HepG2 (cell line): ENCODE results near the gene SKIC2. TPM values are rescaled to one million over a fixed set of nuclear protein-coding genes. Genes with fewer than 3 reads are reported as not detected.

ENCODE experiments used
- ARHGAP35 ChIP-seq: sonication (generic); formaldehyde crosslinking; IDR thresholded peaks from 2 replicates; pipeline ENCODE4 v1.9.0; 2022; ENCODE audit warnings: mild to moderate bottlenecking, inconsistent platforms, moderate library complexity, missing genetic modification reagents, borderline replicate concordance
- ATF7-NPFF ChIP-seq: sonication (generic); formaldehyde crosslinking; IDR thresholded peaks from 2 replicates; pipeline ENCODE4 v1.8.1; 2023; ENCODE audit warnings: mild to moderate bottlenecking, low read depth, missing genetic modification reagents, moderate library complexity
- BORCS8-MEF2B ChIP-seq: sonication (generic); formaldehyde crosslinking; IDR thresholded peaks from 2 replicates; pipeline ENCODE4 v1.8.0; 2022; ENCODE audit warnings: mild to moderate bottlenecking, missing genetic modification reagents
- CENPX ChIP-seq: sonication (generic); formaldehyde crosslinking; IDR thresholded peaks from 2 replicates; pipeline ENCODE4 v1.9.0; 2021; ENCODE audit warnings: mild to moderate bottlenecking, missing genetic modification reagents, moderate library complexity
- DNMT3B ChIP-seq: conservative IDR thresholded peaks from 2 replicates; pipeline ENCODE4 v1.6.1; 2016; ENCODE audit warnings: missing biosample characterization, control low read depth
- FOSL1 ChIP-seq: sonication (generic); formaldehyde crosslinking; IDR thresholded peaks from 2 replicates; pipeline ENCODE4 v1.9.0; 2021; ENCODE audit warnings: missing genetic modification reagents, borderline replicate concordance
- FOXO1 ChIP-seq: sonication (generic); formaldehyde crosslinking; IDR thresholded peaks from 2 replicates; pipeline ENCODE4 v1.4.0; 2020; ENCODE audit warnings: missing genetic modification reagents
- MIER3 ChIP-seq: IDR thresholded peaks from 2 replicates; pipeline ENCODE4 v1.6.1; 2016; ENCODE audit warnings: missing compliant biosample characterization, borderline replicate concordance
- RBFOX2 ChIP-seq: fragments of 200-400 bp; formaldehyde crosslinking; IDR thresholded peaks from 2 replicates; pipeline ENCODE4 v1.6.1; 2017; ENCODE audit warnings: low read depth, mild to moderate bottlenecking, low read length
- SAFB2 ChIP-seq: sonication (generic); formaldehyde crosslinking; IDR thresholded peaks from 2 replicates; pipeline ENCODE4 v1.5.1; 2020; ENCODE audit warnings: missing genetic modification reagents, low read depth, mild to moderate bottlenecking, borderline replicate concordance
- SNAI1 ChIP-seq: sonication (generic); formaldehyde crosslinking; IDR thresholded peaks from 2 replicates; pipeline ENCODE4 v1.5.0; 2020; ENCODE audit warnings: mild to moderate bottlenecking, missing genetic modification reagents, borderline replicate concordance
- TERF1 ChIP-seq: sonication (generic); formaldehyde crosslinking; IDR thresholded peaks from 2 replicates; pipeline ENCODE4 v1.8.0; 2022; ENCODE audit warnings: mild to moderate bottlenecking, missing genetic modification reagents, moderate library complexity
- YEATS2 ChIP-seq: sonication (generic); formaldehyde crosslinking; IDR thresholded peaks from 2 replicates; pipeline ENCODE4 v1.4.0; 2020; ENCODE audit warnings: missing genetic modification reagents, borderline replicate concordance
- ZBTB42 ChIP-seq: sonication (generic); formaldehyde crosslinking; IDR thresholded peaks from 2 replicates; pipeline ENCODE4 v1.5.0; 2020; ENCODE audit warnings: mild to moderate bottlenecking, missing genetic modification reagents
- ZC3H4 ChIP-seq: sonication (generic); formaldehyde crosslinking; IDR thresholded peaks from 2 replicates; pipeline ENCODE4 v1.4.0; 2020; ENCODE audit warnings: missing genetic modification reagents, borderline replicate concordance
- ZMYM2 ChIP-seq: sonication (generic); formaldehyde crosslinking; IDR thresholded peaks from 2 replicates; pipeline ENCODE4 v1.8.0; 2022; ENCODE audit warnings: mild to moderate bottlenecking, missing genetic modification reagents
- ZNF17 ChIP-seq: sonication (generic); formaldehyde crosslinking; IDR thresholded peaks from 2 replicates; pipeline ENCODE4 v1.5.0; 2020; ENCODE audit warnings: mild to moderate bottlenecking, missing genetic modification reagents
- ZNF589 ChIP-seq: sonication (generic); formaldehyde crosslinking; conservative IDR thresholded peaks from 2 replicates; pipeline ENCODE4 v1.8.0; 2022; ENCODE audit warnings: mild to moderate bottlenecking, moderate library complexity, missing genetic modification reagents
- ZNF788 ChIP-seq: sonication (generic); formaldehyde crosslinking; IDR thresholded peaks from 2 replicates; pipeline ENCODE4 v1.5.0; 2020; ENCODE audit warnings: mild to moderate bottlenecking, missing genetic modification reagents, borderline replicate concordance
- ZNF839 ChIP-seq: sonication (generic); formaldehyde crosslinking; IDR thresholded peaks from 2 replicates; pipeline ENCODE4 v1.4.0; 2020; ENCODE audit warnings: missing genetic modification reagents, mild to moderate bottlenecking, borderline replicate concordance
- ZNF850 ChIP-seq: sonication (generic); formaldehyde crosslinking; conservative IDR thresholded peaks from 2 replicates; pipeline ENCODE4 v1.9.0; 2021; ENCODE audit warnings: mild to moderate bottlenecking, missing genetic modification reagents
- ZSCAN20 ChIP-seq: sonication (generic); formaldehyde crosslinking; IDR thresholded peaks from 2 replicates; pipeline ENCODE4 v1.4.0; 2020; ENCODE audit warnings: missing genetic modification reagents, mild to moderate bottlenecking, borderline replicate concordance
- ZSCAN25 ChIP-seq: sonication (generic); formaldehyde crosslinking; IDR thresholded peaks from 2 replicates; pipeline ENCODE4 v1.8.0; 2022; ENCODE audit warnings: mild to moderate bottlenecking, missing genetic modification reagents
- polyA plus RNA-seq, 8 experiments: library from polyadenylated mRNA; depleted of rRNA in 3 of 8; stranded (reverse) in 7 of 8; unstranded in 1 of 8; fragments of >200 nt; fragmentation: Illumina TruSeq in 4 of 8; extraction: Trizol in 4 of 8; gene quantifications; 2 replicates each; pipeline versions ENCODE4 v1.2.1 to v1.2.3, GENCODE V29; 2011 to 2016; ENCODE audit warnings: low read depth in 4 of 8, missing spikeins in 1 of 8, mixed read lengths in 1 of 8; ENCODE audit not compliant: insufficient read depth in 1 of 8
- total RNA-seq, 5 experiments: library from RNA; depleted of rRNA; stranded (reverse); fragments of >200 nt; fragmentation: Illumina TruSeq; extraction: Trizol; gene quantifications; 2 replicates each; pipeline ENCODE4 v1.2.3, GENCODE V29; 2016; ENCODE audit warnings: low read depth in 1 of 5
- TF ChIP-seq, protein P1 (sequence below): IDR thresholded peaks from 2 replicates; pipeline ENCODE4 v1.6.1; 2016; ENCODE audit warnings: low read depth, control low read depth
- TF ChIP-seq, protein P2 (sequence below): sonication (generic); formaldehyde crosslinking; IDR thresholded peaks from 2 replicates; pipeline ENCODE4 v1.5.0; 2020; ENCODE audit warnings: missing genetic modification reagents, mild to moderate bottlenecking, borderline replicate concordance

The SKIC2 gene
- total and polyA plus RNA-seq, 2 of the 13 experiments (the other 11 are each of a cell fraction or from before 2014, with no cell fraction given) = 67.1 to 68.4 TPM

DNA sequence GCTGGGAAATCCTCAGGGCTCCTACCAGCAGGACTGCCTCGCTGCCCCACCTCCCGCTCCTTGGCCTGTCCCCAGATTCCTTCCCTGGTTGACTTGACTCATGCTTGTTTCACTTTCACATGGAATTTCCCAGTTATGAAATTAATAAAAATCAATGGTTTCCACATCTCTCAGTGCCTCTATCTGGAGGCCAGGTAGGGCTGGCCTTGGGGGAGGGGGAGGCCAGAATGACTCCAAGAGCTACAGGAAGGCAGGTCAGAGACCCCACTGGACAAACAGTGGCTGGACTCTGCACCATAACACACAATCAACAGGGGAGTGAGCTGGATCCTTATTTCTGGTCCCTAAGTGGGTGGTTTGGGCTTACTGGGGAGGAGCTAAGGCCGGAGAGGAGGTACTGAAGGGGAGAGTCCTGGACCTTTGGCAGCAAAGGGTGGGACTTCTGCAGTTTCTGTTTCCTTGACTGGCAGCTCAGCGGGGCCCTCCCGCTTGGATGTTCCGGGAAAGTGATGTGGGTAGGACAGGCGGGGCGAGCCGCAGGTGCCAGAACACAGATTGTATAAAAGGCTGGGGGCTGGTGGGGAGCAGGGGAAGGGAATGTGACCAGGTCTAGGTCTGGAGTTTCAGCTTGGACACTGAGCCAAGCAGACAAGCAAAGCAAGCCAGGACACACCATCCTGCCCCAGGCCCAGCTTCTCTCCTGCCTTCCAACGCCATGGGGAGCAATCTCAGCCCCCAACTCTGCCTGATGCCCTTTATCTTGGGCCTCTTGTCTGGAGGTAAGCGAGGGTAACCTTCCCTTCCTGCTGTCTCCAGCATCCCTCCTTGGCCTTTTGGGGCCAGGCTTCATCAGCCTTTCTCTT is 13.2 kb upstream of the SKIC2 start, which contains the start of gene CFB (continued):
- peak; percentile 94 for TF ChIP-seq FOXO1 (CRISPR knock-in tag)
- no peak for TF ChIP-seq CENPX (CRISPR knock-in tag)
- TF ChIP-seq SNAI1 = peak; percentile 89
- TF ChIP-seq, protein P1, sequence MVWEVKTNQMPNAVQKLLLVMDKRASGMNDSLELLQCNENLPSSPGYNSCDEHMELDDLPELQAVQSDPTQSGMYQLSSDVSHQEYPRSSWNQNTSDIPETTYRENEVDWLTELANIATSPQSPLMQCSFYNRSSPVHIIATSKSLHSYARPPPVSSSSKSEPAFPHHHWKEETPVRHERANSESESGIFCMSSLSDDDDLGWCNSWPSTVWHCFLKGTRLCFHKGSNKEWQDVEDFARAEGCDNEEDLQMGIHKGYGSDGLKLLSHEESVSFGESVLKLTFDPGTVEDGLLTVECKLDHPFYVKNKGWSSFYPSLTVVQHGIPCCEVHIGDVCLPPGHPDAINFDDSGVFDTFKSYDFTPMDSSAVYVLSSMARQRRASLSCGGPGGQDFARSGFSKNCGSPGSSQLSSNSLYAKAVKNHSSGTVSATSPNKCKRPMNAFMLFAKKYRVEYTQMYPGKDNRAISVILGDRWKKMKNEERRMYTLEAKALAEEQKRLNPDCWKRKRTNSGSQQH = peak; percentile 79
- peak; percentile 70; the same call in 1 of the 2 replicates for TF ChIP-seq ATF7-NPFF (CRISPR knock-in tag)
- no peak; the same call in 1 of the 2 replicates for TF ChIP-seq FOSL1 (CRISPR knock-in tag)
- TF ChIP-seq ZBTB42 (CRISPR knock-in tag) = peak; percentile 70; the same call in 1 of the 2 replicates
- no peak; the same call in 1 of the 2 replicates for TF ChIP-seq ARHGAP35
- peak; percentile 96 for TF ChIP-seq SAFB2 (CRISPR knock-in tag)
- TF ChIP-seq ZSCAN20 (CRISPR knock-in tag) = peak; percentile 54; the same call in 1 of the 2 replicates
- TF ChIP-seq TERF1 (CRISPR knock-in tag) = no peak
- peak; percentile 75; the same call in 1 of the 2 replicates for TF ChIP-seq ZNF788
- peak; percentile 65; the same call in 1 of the 2 replicates for TF ChIP-seq MIER3
- no peak for TF ChIP-seq BORCS8-MEF2B (CRISPR knock-in tag)
- TF ChIP-seq ZMYM2 (CRISPR knock-in tag) = no peak
- no peak for TF ChIP-seq ZSCAN25 (CRISPR knock-in tag)
- TF ChIP-seq, protein P2, sequence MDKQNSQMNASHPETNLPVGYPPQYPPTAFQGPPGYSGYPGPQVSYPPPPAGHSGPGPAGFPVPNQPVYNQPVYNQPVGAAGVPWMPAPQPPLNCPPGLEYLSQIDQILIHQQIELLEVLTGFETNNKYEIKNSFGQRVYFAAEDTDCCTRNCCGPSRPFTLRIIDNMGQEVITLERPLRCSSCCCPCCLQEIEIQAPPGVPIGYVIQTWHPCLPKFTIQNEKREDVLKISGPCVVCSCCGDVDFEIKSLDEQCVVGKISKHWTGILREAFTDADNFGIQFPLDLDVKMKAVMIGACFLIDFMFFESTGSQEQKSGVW (CRISPR knock-in tag) = no peak; the same call in 1 of the 2 replicates
- peak; percentile 31; the same call in 1 of the 2 replicates for TF ChIP-seq ZC3H4 (CRISPR knock-in tag)
- no peak for TF ChIP-seq ZNF589 (CRISPR knock-in tag)
- no peak for TF ChIP-seq ZNF850 (CRISPR knock-in tag)
- no peak for TF ChIP-seq ZNF839
- TF ChIP-seq ZNF17 = no peak
- peak; percentile 68 for TF ChIP-seq RBFOX2
- TF ChIP-seq DNMT3B (CRISPR knock-in tag) = peak; percentile 77; the same call in 1 of the 2 replicates
- TF ChIP-seq YEATS2 (CRISPR knock-in tag) = peak; percentile 66; the same call in 1 of the 2 replicates
